GM21737 (cell line): ENCODE results near the gene HERPUD1.
A peak's percentile ranks its signal among the peaks of the same experiment; 100 is the strongest.
"Not testable (repeated sequence)": the region's sequence is repeated elsewhere in the genome, so short reads cannot be mapped to it uniquely, and the experiment has no call there.

Source experiments
- ATAC-seq: cut with Tn5 transposase; IDR thresholded peaks from one replicate; pipeline ENCODE4 v1.9.1; 2021; ENCODE audit warnings: mild to moderate bottlenecking, moderate library complexity; ENCODE audit not compliant: unreplicated experiment

Gene HERPUD1

GRCh38 chr16:56953006-56953405 lies 21.1 kb downstream of the HERPUD1 start:
- ATAC-seq, result no peak

GRCh38 chr16:56956076-56956475 lies 24.1 kb downstream of the HERPUD1 start:
- no peak for ATAC-seq

- ATAC-seq, result no peak
Measured at GRCh38 chr16:56956756-56957155, 24.8 kb downstream of the HERPUD1 start.

- ATAC-seq, result no peak
Measured at GRCh38 chr16:56960681-56961281, 28.8 kb downstream of the HERPUD1 start.

GRCh38 chr16:56961386-56961785 lies 29.4 kb downstream of the HERPUD1 start:
- ATAC-seq, result no peak

- ATAC-seq, result no peak
Measured at GRCh38 chr16:56961851-56962281, 29.9 kb downstream of the HERPUD1 start, which contains the start of gene CETP. CETP (plus strand) TSS chr16:56961950; CDS start chr16:56961980, 30 bp downstream.

- no peak for ATAC-seq
Measured at GRCh38 chr16:56964243-56965148, 32.6 kb downstream of the HERPUD1 start.

GRCh38 chr16:56965149-56966092 lies 33.5 kb downstream of the HERPUD1 start:
- ATAC-seq, result no peak

GRCh38 chr16:56966093-56966475 lies 34.1 kb downstream of the HERPUD1 start:
- ATAC-seq, result no peak

GRCh38 chr16:56967733-56968132 lies 35.8 kb downstream of the HERPUD1 start:
- no peak for ATAC-seq

- ATAC-seq, result no peak
Measured at GRCh38 chr16:56969769-56970168, 37.8 kb downstream of the HERPUD1 start.

- peak; percentile 79 for ATAC-seq
Measured at GRCh38 chr16:56970934-56971767, 39.2 kb downstream of the HERPUD1 start.

- ATAC-seq, result no peak
Measured at GRCh38 chr16:56971768-56972043, 39.8 kb downstream of the HERPUD1 start.

GRCh38 chr16:56972403-56973293 lies 40.7 kb downstream of the HERPUD1 start:
- no peak for ATAC-seq

- no peak for ATAC-seq
Measured at GRCh38 chr16:56973294-56973689, 41.4 kb downstream of the HERPUD1 start.

- ATAC-seq, result not testable (repeated sequence)
Measured at GRCh38 chr16:56973899-56974298, 42.0 kb downstream of the HERPUD1 start.

GRCh38 chr16:56974549-56975300 lies 42.8 kb downstream of the HERPUD1 start:
- no peak for ATAC-seq

GRCh38 chr16:56975714-56976113 lies 43.8 kb downstream of the HERPUD1 start:
- ATAC-seq, result no peak

- no peak for ATAC-seq
Measured at GRCh38 chr16:56977216-56977615, 45.3 kb downstream of the HERPUD1 start.
